Measurements from ENCODE around the gene RYR3.

The RYR3 gene

GRCh38 chr15:33503681-33504080, 192.9 kb downstream of the RYR3 start:
- no peak for DNase-seq (ENCODE audit: low read depth in 2 of 2, low spot score in 1 of 2)

GRCh38 chr15:33506781-33507296, 196.1 kb downstream of the RYR3 start:
- no peak for DNase-seq (ENCODE audit: low read depth in 2 of 2, low spot score in 1 of 2)

- DNase-seq (ENCODE audit: low read depth in 2 of 2, low spot score in 1 of 2) = no peak
These were observed 197.9 kb downstream of the RYR3 start for GRCh38 chr15:33508703-33509102.

GRCh38 chr15:33515121-33515520, 204.4 kb downstream of the RYR3 start:
- no peak for DNase-seq (ENCODE audit: low read depth in 2 of 2, low spot score in 1 of 2)

- DNase-seq (ENCODE audit: low read depth in 2 of 2, low spot score in 1 of 2) = no peak
These were observed 205.8 kb downstream of the RYR3 start for GRCh38 chr15:33516563-33516962.

- DNase-seq (ENCODE audit: low read depth in 2 of 2, low spot score in 1 of 2) = no peak
These were observed 207.2 kb downstream of the RYR3 start for GRCh38 chr15:33517944-33518343.

- DNase-seq (ENCODE audit: low read depth in 2 of 2, low spot score in 1 of 2) = no peak
These were observed 207.7 kb downstream of the RYR3 start for GRCh38 chr15:33518421-33518820.

GRCh38 chr15:33524274-33524673, 213.5 kb downstream of the RYR3 start:
- no peak for DNase-seq (ENCODE audit: low read depth in 2 of 2, low spot score in 1 of 2)

- no peak for DNase-seq (ENCODE audit: low read depth in 2 of 2, low spot score in 1 of 2)
These were observed 215.8 kb downstream of the RYR3 start for GRCh38 chr15:33526532-33526931.

- DNase-seq (ENCODE audit: low read depth in 2 of 2, low spot score in 1 of 2) = no peak
These were observed 222.4 kb downstream of the RYR3 start for GRCh38 chr15:33533197-33533596.

- no peak for DNase-seq (ENCODE audit: low read depth in 2 of 2, low spot score in 1 of 2)
These were observed 223.9 kb downstream of the RYR3 start for GRCh38 chr15:33534642-33535041.

GRCh38 chr15:33535135-33535534, 224.4 kb downstream of the RYR3 start:
- no peak for DNase-seq (ENCODE audit: low read depth in 2 of 2, low spot score in 1 of 2)

GRCh38 chr15:33539825-33540573, 229.2 kb downstream of the RYR3 start:
- DNase-seq (ENCODE audit: low read depth in 2 of 2, low spot score in 1 of 2) = no peak

GRCh38 chr15:33543957-33544356, 233.2 kb downstream of the RYR3 start:
- DNase-seq (ENCODE audit: low read depth in 2 of 2, low spot score in 1 of 2) = no peak

- DNase-seq (ENCODE audit: low read depth in 2 of 2, low spot score in 1 of 2) = no peak
These were observed 235.1 kb downstream of the RYR3 start for GRCh38 chr15:33545866-33546265.

GRCh38 chr15:33547876-33548275, 237.1 kb downstream of the RYR3 start:
- DNase-seq (ENCODE audit: low read depth in 2 of 2, low spot score in 1 of 2) = no peak

GRCh38 chr15:33551860-33552259, 241.1 kb downstream of the RYR3 start:
- DNase-seq (ENCODE audit: low read depth in 2 of 2, low spot score in 1 of 2) = no peak

GRCh38 chr15:33553157-33553556, 242.4 kb downstream of the RYR3 start:
- DNase-seq (ENCODE audit: low read depth in 2 of 2, low spot score in 1 of 2) = no peak

- DNase-seq (ENCODE audit: low read depth in 2 of 2, low spot score in 1 of 2) = no peak
These were observed 248.6 kb downstream of the RYR3 start for GRCh38 chr15:33559207-33559890.

- no peak for DNase-seq (ENCODE audit: low read depth in 2 of 2, low spot score in 1 of 2)
These were observed 250.6 kb downstream of the RYR3 start for GRCh38 chr15:33561407-33561806.

- DNase-seq (ENCODE audit: low read depth in 2 of 2, low spot score in 1 of 2) = no peak
These were observed 251.2 kb downstream of the RYR3 start for GRCh38 chr15:33561967-33562366.

- DNase-seq (ENCODE audit: low read depth in 2 of 2, low spot score in 1 of 2) = no peak
These were observed 254.3 kb downstream of the RYR3 start for GRCh38 chr15:33565094-33565493.

- DNase-seq (ENCODE audit: low read depth in 2 of 2, low spot score in 1 of 2) = no peak
These were observed 256.9 kb downstream of the RYR3 start for GRCh38 chr15:33567652-33568051.
